HG03066 (cell line): ENCODE measurements around the gene SAMD4A.
A peak's percentile ranks its signal among the peaks of the same experiment; 100 is the strongest.

ENCODE experiments used
- ATAC-seq: cut with Tn5 transposase; IDR thresholded peaks from one replicate; pipeline ENCODE4 v1.9.1; 2021; ENCODE audit warnings: low read depth; ENCODE audit not compliant: unreplicated experiment

Gene SAMD4A

GRCh38 chr14:54773171-54774006 is 206.5 kb downstream of the SAMD4A start:
- no peak for ATAC-seq

- ATAC-seq: no peak
These were observed 207.9 kb downstream of the SAMD4A start for GRCh38 chr14:54774824-54775223.

- ATAC-seq: no peak
These were observed 208.7 kb downstream of the SAMD4A start for GRCh38 chr14:54775486-54776140.

- ATAC-seq: no peak
These were observed 209.6 kb downstream of the SAMD4A start for GRCh38 chr14:54776361-54777001.

- ATAC-seq: no peak
These were observed 210.5 kb downstream of the SAMD4A start for GRCh38 chr14:54777395-54777794.

- no peak for ATAC-seq
These were observed 211.9 kb downstream of the SAMD4A start for GRCh38 chr14:54778618-54779345.

- ATAC-seq: no peak
These were observed 214.2 kb downstream of the SAMD4A start for GRCh38 chr14:54781080-54781479.

- no peak for ATAC-seq
These were observed 215.2 kb downstream of the SAMD4A start for GRCh38 chr14:54781961-54782750.

GRCh38 chr14:54782751-54783659 is 216.1 kb downstream of the SAMD4A start:
- peak; percentile 90 for ATAC-seq

- ATAC-seq: no peak
These were observed 216.7 kb downstream of the SAMD4A start for GRCh38 chr14:54783660-54784015.

GRCh38 chr14:54784060-54784459 is 217.1 kb downstream of the SAMD4A start:
- no peak for ATAC-seq

GRCh38 chr14:54784657-54785056 is 217.7 kb downstream of the SAMD4A start:
- no peak for ATAC-seq

- no peak for ATAC-seq
These were observed 218.3 kb downstream of the SAMD4A start for GRCh38 chr14:54785136-54785777.

GRCh38 chr14:54785778-54786770 is 219.1 kb downstream of the SAMD4A start:
- no peak for ATAC-seq

GRCh38 chr14:54786838-54787237 is 219.9 kb downstream of the SAMD4A start:
- no peak for ATAC-seq

- ATAC-seq: no peak
These were observed 220.3 kb downstream of the SAMD4A start for GRCh38 chr14:54787261-54787660.

GRCh38 chr14:54788701-54789100 is 221.8 kb downstream of the SAMD4A start:
- ATAC-seq: no peak
